MCF 10A (cell line): ENCODE results near the gene SUSD2. TPM values are rescaled to one million over a fixed set of nuclear protein-coding genes. Genes with fewer than 3 reads are reported as not detected.
"Not testable (repeated sequence)": the region's sequence is repeated elsewhere in the genome, so short reads cannot be mapped to it uniquely, and the experiment has no call there.

Experiments
- BruUV-seq: library from RNA; stranded (reverse); fragments of 400-500 nt; replicated peaks from 2 replicates; lab custom pipeline; 2021; lab: Mats Ljungman, UMichigan
- CTCF ChIA-PET: fragments of 300-600 bp; sonication (Branson Sonifier 250); formaldehyde crosslinking; extraction: SDS; loops from one replicate; lab custom pipeline; 2021; ENCODE audit warnings: antibody characterized with exemption, inconsistent platforms; lab: Yijun Ruan, JAX
- POLR2A ChIA-PET: fragments of 300-600, 350-650 bp; sonication (Branson Sonifier 250); formaldehyde crosslinking; extraction: SDS; loops from one replicate; lab custom pipeline; 2020; ENCODE audit warnings: antibody characterized with exemption, inconsistent platforms; lab: Yijun Ruan, JAX
- DNase-seq: peaks from one replicate; pipeline ENCODE4 v3.0.0-alpha.2; 2018; ENCODE audit not compliant: unreplicated experiment
- H3K27ac Mint-ChIP-seq: one replicate; pipeline ENCODE4 v1.8.0; 2022; ENCODE audit warnings: mild to moderate bottlenecking, low read depth, mixed read lengths; ENCODE audit not compliant: unreplicated experiment
- H3K27me3 Mint-ChIP-seq: one replicate; pipeline ENCODE4 v1.8.0; 2022; ENCODE audit warnings: mixed read lengths; ENCODE audit not compliant: insufficient read depth, unreplicated experiment
- H3K36me3 Mint-ChIP-seq: one replicate; pipeline ENCODE4 v1.8.0; 2022; ENCODE audit warnings: mild to moderate bottlenecking, moderate library complexity, mixed read lengths; ENCODE audit not compliant: insufficient read depth, unreplicated experiment
- H3K4me1 Mint-ChIP-seq: one replicate; pipeline ENCODE4 v1.8.0; 2022; ENCODE audit warnings: mixed read lengths; ENCODE audit not compliant: insufficient read depth, unreplicated experiment
- H3K4me3 Mint-ChIP-seq: one replicate; pipeline ENCODE4 v1.8.0; 2022; ENCODE audit warnings: mild to moderate bottlenecking, moderate library complexity, mixed read lengths; ENCODE audit not compliant: unreplicated experiment
- H3K9me3 Mint-ChIP-seq: one replicate; pipeline ENCODE4 v1.8.0; 2022; ENCODE audit warnings: mixed read lengths; ENCODE audit not compliant: unreplicated experiment
- intact Hi-C: fragments of 100-400 bp; cut with micrococcal nuclease; formaldehyde crosslinking; loops from 2 replicates; pipeline ENCODE4 v1.14.1; 2022
- total RNA-seq: library from RNA; stranded (reverse); gene quantifications from 2 replicates; pipeline ENCODE4 v1.2.3, GENCODE V29; 2022
- TF ChIP-seq, protein P1 (sequence below): fragments of 200-600 bp; IDR thresholded peaks from one replicate; pipeline ENCODE4 v1.8.0; 2022; ENCODE audit warnings: antibody characterized with exemption, mild to moderate bottlenecking; ENCODE audit not compliant: unreplicated experiment

SUSD2 gene
- total RNA-seq, 1 experiment from 2014 or later: 32.8 TPM

- ChIA-PET POLR2A (interaction anchor here (0.8 to 1.1 kb wide), 2 partner anchors 9 to 201 kb away, joined by 3 read pairs; no protein-coding TSS in a partner anchor), CTCF (interaction anchor here (0.6 to 2.0 kb wide), 4 partner anchors 10 to 42 kb away, joined by 3 to 9 read pairs (median 4); no protein-coding TSS in a partner anchor)
- Mint-ChIP-seq H3K27me3 (no peaks in the 10 kb centered on the region), H3K36me3 (no peaks in the 10 kb centered on the region), H3K9me3 (no peaks in the 10 kb centered on the region), H3K4me1 (peaks cover 29% of the 10 kb centered on the region), H3K27ac (peak overlapping the region; percentile 29), H3K4me3 (no peak overlapping the region)
- intact Hi-C loops: no loop called here
- TF ChIP-seq, protein P1, sequence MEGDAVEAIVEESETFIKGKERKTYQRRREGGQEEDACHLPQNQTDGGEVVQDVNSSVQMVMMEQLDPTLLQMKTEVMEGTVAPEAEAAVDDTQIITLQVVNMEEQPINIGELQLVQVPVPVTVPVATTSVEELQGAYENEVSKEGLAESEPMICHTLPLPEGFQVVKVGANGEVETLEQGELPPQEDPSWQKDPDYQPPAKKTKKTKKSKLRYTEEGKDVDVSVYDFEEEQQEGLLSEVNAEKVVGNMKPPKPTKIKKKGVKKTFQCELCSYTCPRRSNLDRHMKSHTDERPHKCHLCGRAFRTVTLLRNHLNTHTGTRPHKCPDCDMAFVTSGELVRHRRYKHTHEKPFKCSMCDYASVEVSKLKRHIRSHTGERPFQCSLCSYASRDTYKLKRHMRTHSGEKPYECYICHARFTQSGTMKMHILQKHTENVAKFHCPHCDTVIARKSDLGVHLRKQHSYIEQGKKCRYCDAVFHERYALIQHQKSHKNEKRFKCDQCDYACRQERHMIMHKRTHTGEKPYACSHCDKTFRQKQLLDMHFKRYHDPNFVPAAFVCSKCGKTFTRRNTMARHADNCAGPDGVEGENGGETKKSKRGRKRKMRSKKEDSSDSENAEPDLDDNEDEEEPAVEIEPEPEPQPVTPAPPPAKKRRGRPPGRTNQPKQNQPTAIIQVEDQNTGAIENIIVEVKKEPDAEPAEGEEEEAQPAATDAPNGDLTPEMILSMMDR: no peak
- DNase-seq: peak; percentile 85
- no TSS peak for BruUV-seq
Measured at GRCh38 chr22:24200619-24201212, 19.4 kb downstream of the SUSD2 start.

DNA sequence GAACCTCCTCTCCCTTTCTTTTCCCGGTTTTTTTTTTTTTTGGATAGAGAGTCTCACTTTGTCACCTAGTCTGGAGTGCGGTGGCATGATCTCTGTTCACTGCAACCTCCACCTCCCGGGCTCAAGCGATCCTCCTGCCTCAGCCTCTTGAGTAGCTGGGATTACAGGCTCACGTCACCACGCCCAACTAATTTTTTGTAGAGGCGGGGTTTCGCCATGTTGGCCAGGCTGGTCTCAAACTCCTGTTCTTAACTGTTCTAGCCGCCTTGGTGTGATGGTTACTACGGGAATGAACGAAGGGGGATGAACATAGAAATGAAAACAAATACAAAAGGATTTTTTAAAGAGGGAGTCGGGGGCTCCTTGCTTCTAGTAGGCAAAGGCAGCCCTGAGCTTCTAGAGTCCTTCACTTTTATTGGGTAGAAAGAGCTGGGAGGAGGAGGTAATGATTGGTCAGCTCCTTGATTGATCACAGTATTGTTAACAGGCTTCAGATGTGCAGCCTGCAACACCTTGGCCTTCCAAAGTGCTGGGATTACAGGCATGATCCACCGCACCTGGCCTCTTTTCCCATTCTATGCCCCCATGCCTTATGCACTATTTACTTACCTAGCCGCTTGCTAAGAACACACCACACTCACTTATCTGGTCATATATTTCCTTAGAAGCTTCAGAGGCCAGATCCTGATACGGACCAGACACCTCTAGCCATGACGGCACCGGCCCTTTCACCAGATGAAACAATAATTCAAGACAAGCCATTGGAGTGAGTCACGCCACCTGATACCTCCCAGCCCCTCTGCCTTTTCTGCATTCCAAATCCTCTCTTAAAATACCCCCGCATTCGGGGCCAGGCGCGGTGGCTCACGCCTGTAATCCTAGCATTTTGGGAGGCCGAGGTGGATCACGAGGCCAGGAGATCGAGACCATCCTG is 20.7 kb downstream of the SUSD2 start:
- peak; percentile 74 for DNase-seq
- intact Hi-C loops: no loop called here
- no peaks in the 10 kb centered on the region for H3K27me3 Mint-ChIP-seq
- CTCF ChIA-PET: interaction anchor here (0.6 to 2.0 kb wide), 3 partner anchors 13 to 66 kb away, joined by 3 to 9 read pairs (median 3); no protein-coding TSS in a partner anchor
- POLR2A ChIA-PET: no interaction called here
- BruUV-seq: no TSS peak
- peak overlapping the region; percentile 57 for H3K27ac Mint-ChIP-seq
- no peaks in the 10 kb centered on the region for H3K9me3 Mint-ChIP-seq
- H3K4me1 Mint-ChIP-seq: peaks cover 34% of the 10 kb centered on the region
- H3K4me3 Mint-ChIP-seq: no peak overlapping the region
- H3K36me3 Mint-ChIP-seq: no peaks in the 10 kb centered on the region
- TF ChIP-seq, protein P1: no peak

DNA sequence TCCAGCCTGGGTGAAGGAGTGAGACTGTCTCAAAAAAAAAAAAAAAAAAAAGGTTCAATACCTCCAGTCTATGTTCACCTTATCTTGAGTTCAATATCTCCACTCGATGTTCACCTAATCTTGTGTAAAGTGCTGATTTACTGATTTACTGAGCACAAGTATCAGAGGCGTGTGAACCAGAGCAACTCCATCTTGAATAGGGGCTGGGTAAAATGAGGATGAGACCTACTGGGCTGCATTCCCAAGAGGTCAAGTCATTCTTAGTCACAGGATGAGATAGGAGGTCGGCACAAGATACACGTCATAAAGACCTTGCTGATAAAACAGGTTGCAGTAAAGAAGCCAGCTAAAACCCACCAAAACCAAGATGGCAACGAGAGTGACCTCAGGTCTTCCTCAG is 22.6 kb downstream of the SUSD2 start:
- H3K4me3 Mint-ChIP-seq, H3K9me3 Mint-ChIP-seq, H3K36me3 Mint-ChIP-seq, DNase-seq, intact Hi-C loops, BruUV-seq, H3K27me3 Mint-ChIP-seq: not testable (repeated sequence)
- ChIA-PET POLR2A (interaction anchor here (0.7 kb wide), 1 partner anchor 412 kb away, joined by 4 read pairs; no protein-coding TSS in a partner anchor), CTCF (interaction anchor here (0.7 to 2.3 kb wide), 2 partner anchors 13 to 68 kb away, joined by 6 to 13 read pairs; no protein-coding TSS in a partner anchor)
- peak overlapping the region; percentile 99 for H3K27ac Mint-ChIP-seq
- H3K4me1 Mint-ChIP-seq: peaks cover 45% of the 10 kb centered on the region

- H3K36me3 Mint-ChIP-seq: no peaks in the 10 kb centered on the region
- DNase-seq: peak; percentile 61
- H3K4me3 Mint-ChIP-seq: no peak overlapping the region
- H3K27ac Mint-ChIP-seq: peak overlapping the region; percentile 99
- intact Hi-C loops: no loop called here
- H3K9me3 Mint-ChIP-seq: no peaks in the 10 kb centered on the region
- BruUV-seq: no TSS peak
- no peaks in the 10 kb centered on the region for H3K27me3 Mint-ChIP-seq
- H3K4me1 Mint-ChIP-seq: peaks cover 43% of the 10 kb centered on the region
- ChIA-PET CTCF (interaction anchor here (1.6 to 4.2 kb wide), 2 partner anchors 16 to 42 kb away, joined by 3 to 10 read pairs; no protein-coding TSS in a partner anchor), POLR2A (interaction anchor here (0.8 to 1.4 kb wide), 2 partner anchors 10 to 195 kb away, joined by 3 to 4 read pairs; partner anchors contain the start of gene CABIN1)
- TF ChIP-seq, protein P1: peak; percentile 6
Measured at GRCh38 chr22:24205438-24206195, 24.3 kb downstream of the SUSD2 start.

DNA sequence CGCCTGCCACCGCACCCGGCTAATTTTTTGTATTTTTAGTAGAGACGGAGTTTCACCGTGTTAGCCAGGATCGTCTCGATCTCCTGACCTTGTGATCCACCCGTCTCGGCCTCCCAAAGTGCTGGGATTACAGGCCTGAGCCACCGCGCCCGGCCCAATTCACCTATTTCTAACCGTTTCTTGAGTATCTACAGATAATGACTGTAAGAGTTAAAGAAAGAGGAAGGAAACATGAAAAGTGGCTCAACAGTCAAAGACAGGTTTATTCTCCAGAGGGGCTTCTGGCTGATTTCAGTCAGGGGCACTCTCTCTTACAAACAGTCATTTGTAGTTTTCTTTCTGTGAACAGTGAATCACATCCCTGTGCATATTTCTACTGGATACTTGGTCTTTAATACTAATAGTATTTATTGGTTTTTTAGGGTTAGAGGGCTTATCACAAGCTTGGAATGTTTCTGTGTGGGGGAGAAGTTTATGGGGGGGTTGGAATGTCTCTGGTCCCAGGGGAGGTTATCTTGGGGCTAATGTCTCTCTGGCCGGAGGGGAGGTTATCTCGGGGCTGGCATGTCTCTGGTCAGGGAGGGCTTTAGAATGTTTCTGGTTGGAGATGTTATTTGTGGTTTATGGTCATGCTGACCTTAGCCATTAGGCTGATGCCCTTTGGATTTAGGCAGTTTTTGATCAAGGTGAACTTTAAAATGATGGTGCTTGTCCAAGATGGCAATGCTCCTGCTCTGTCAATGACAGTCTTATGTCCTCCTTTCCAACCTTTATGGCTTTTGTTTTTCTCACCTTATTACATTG is 25.4 kb downstream of the SUSD2 start:
- ChIA-PET POLR2A (interaction anchor here (1.0 to 1.4 kb wide), 3 partner anchors 11 to 83 kb away, joined by 3 read pairs; no protein-coding TSS in a partner anchor), CTCF (interaction anchor here (0.7 to 4.2 kb wide), 2 partner anchors 17 to 274 kb away, joined by 3 to 10 read pairs; no protein-coding TSS in a partner anchor)
- peak overlapping the region; percentile 99 for H3K27ac Mint-ChIP-seq
- H3K27me3 Mint-ChIP-seq, H3K36me3 Mint-ChIP-seq, H3K4me3 Mint-ChIP-seq, BruUV-seq, DNase-seq, H3K9me3 Mint-ChIP-seq, intact Hi-C loops: not testable (repeated sequence)
- H3K4me1 Mint-ChIP-seq: peaks cover 35% of the 10 kb centered on the region
